ENCODE measurements around the gene FYCO1. TPM values are rescaled to one million over a fixed set of nuclear protein-coding genes. Genes with fewer than 3 reads are reported as not detected.
"Not testable (repeated sequence)": the region's sequence is repeated elsewhere in the genome, so short reads cannot be mapped to it uniquely, and the experiment has no call there.

FYCO1 gene
- total and polyA plus RNA-seq, 2 of the 8 experiments (the other 6 are each of a cell fraction or from before 2014, with no cell fraction given), result 4.8 to 10.8 TPM

GRCh38 chr3:45997499-45997898, 1.9 kb upstream of the FYCO1 start:
- H4K5ac ChIP-seq (ENCODE audit: insufficient read length, low read depth, low read length); H2BK20ac ChIP-seq (ENCODE audit: low read length); FAIRE-seq; H3K56ac ChIP-seq (replicated peaks; ENCODE audit: insufficient read length, low read depth, low read length); H4K20me1 ChIP-seq (replicated peaks in 1 of 2; ENCODE audit: control insufficient read depth in 1 of 2, insufficient read depth in 2 of 2, low read length in 2 of 2); H3K79me1 ChIP-seq (ENCODE audit: low read depth, low read length); H3K27ac ChIP-seq (ENCODE audit: low read depth, low read length); H2BK120ac ChIP-seq (replicated peaks; ENCODE audit: low read depth, low read length); H3K4ac ChIP-seq (replicated peaks; ENCODE audit: insufficient read length, low read depth, low read length); H2AK5ac ChIP-seq (ENCODE audit: low read depth, low read length); H4K91ac ChIP-seq (replicated peaks; ENCODE audit: insufficient read length, low read length); POLR2A ChIA-PET (ENCODE audit: partially characterized antibody); H3K36me3 ChIP-seq (ENCODE audit: control insufficient read depth in 2 of 4, insufficient read depth in 4 of 4, low read length in 3 of 4); H3K4me3 ChIP-seq (ENCODE audit: extremely low read depth in 1 of 4, insufficient read depth in 2 of 4, low read depth in 3 of 4, low read length in 4 of 4); DNase-seq (ENCODE audit: low read depth in 1 of 2, low spot score in 2 of 2); H3K4me2 ChIP-seq (ENCODE audit: insufficient read depth in 1 of 2, low read depth in 2 of 2, low read length in 2 of 2); H3K14ac ChIP-seq (ENCODE audit: insufficient read length); H3K9ac ChIP-seq (replicated peaks in 1 of 4; ENCODE audit: extremely low read depth in 1 of 4, low read depth in 3 of 4, low read length in 3 of 4); H3K18ac ChIP-seq (ENCODE audit: extremely low read depth, low read length); H2BK12ac ChIP-seq (ENCODE audit: low read depth, low read length); H4K8ac ChIP-seq (ENCODE audit: extremely low read depth, insufficient read depth, low read length); H2AFZ ChIP-seq (ENCODE audit: low read length); H3K23me2 ChIP-seq (ENCODE audit: low read depth, low read length); H2BK15ac ChIP-seq (ENCODE audit: low read length); H3K27me3 ChIP-seq (replicated peaks in 1 of 4; ENCODE audit: control insufficient read depth in 3 of 4, extremely low read depth in 1 of 4, insufficient read depth in 3 of 4, low read length in 3 of 4); H3K23ac ChIP-seq (ENCODE audit: insufficient read length); H2BK5ac ChIP-seq (ENCODE audit: low read depth, low read length); H3K9me3 ChIP-seq (ENCODE audit: insufficient read depth in 2 of 2, low read depth in 1 of 2, low read length in 1 of 2): not testable (repeated sequence)
- Histone ChIP-seq H3K79me2 (ENCODE audit: control insufficient read depth in 1 of 2, insufficient read depth in 2 of 2, low read length in 2 of 2) (peaks cover 0 to 20% of the 10 kb centered on the region in 2 experiments; a peak in 2 of 4 replicates), H3K4me1 (replicated peaks in 1 of 4; ENCODE audit: control insufficient read depth in 3 of 4, insufficient read depth in 4 of 4, low read length in 3 of 4) (peaks cover 3 to 11% (median 10%) of the 10 kb centered on the region in 4 experiments)
- CTCF ChIA-PET (ENCODE audit: partially characterized antibody), result interaction anchor here (1.8 kb wide), 1 partner anchor 81 kb away, joined by 4 read pairs; no protein-coding TSS in a partner anchor
- 91% methylated on average over 18 of the region's 19 CpGs; no CpG with 5 or more reads in 1 of the 2 experiments for WGBS, 2 experiments (ENCODE audit: extremely low coverage in 1 of 2, insufficient coverage in 1 of 2, insufficient read length in 1 of 2, insufficient replicate concordance in 2 of 2, low coverage in 1 of 2, low lambda C conversion rate in 2 of 2, missing lambda C conversion rate in 1 of 2)
